ENCODE results near the gene AAK1.

- TF ChIP-seq CTCF (IDR thresholded peaks at IDR 0.05; ENCODE audit: low read depth, low read length) (no peak), EZH2phosphoT487 (IDR thresholded peaks at IDR 0.05; ENCODE audit: low read depth) (no peak)
Measured at GRCh38 chr2:69623236-69623635, 20.3 kb downstream of the AAK1 start.

All from OCI-LY3 (cell line).